Measurements from ENCODE around the gene NSUN5. TPM values are rescaled to one million over a fixed set of nuclear protein-coding genes. Genes with fewer than 3 reads are reported as not detected.

NSUN5 gene
- total and polyA plus RNA-seq, 9 of the 15 experiments (the other 6 are each of a cell fraction or from before 2014, with no cell fraction given) = 4.7 to 115 (median 43.0) TPM

DNA sequence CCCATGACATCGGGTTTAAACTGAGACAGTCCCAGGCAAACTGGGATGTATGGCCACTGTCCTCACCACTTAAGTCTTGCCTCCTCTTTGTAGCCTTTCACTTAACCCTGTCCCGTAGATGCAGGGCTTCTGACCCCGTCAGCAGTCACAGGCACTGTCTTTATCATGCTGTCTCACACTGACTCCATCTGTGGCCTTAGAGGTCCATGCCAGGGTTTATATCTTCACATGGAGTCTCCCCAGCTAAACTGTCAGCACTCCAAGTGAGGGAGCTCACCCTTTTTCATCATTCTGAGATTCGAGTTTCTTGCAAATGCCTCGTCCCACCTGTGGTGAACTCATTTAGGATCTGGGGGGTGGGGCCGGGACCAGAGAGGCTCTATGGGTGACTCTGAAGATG, 22.1 kb upstream of the NSUN5 start:
- H2AFZ ChIP-seq (ENCODE audit: low read depth, low read length) = no peak overlapping the region
- H3K27me3 ChIP-seq (ENCODE audit: control insufficient read depth in 2 of 2, insufficient read depth in 2 of 2, low read length in 2 of 2) = peaks cover 51 to 60% of the 10 kb centered on the region in 2 experiments
- 1% methylated on average over 6 of the region's 6 CpGs for WGBS (ENCODE audit: insufficient coverage, low coverage, missing lambda C conversion rate)
- H3K36me3 ChIP-seq (ENCODE audit: control insufficient read depth, insufficient read depth, low read length) = no peaks in the 10 kb centered on the region
- H3K4me3 ChIP-seq = no peak overlapping the region
- H3K79me2 ChIP-seq (ENCODE audit: control insufficient read depth, insufficient read depth, low read length) = no peaks in the 10 kb centered on the region
- TF ChIP-seq CBX5 (IDR thresholded peaks at IDR 0.05; ENCODE audit: borderline replicate concordance, low read depth) = no peak
- TF ChIP-seq NFE2 (IDR thresholded peaks at IDR 0.05; ENCODE audit: low read depth) = no peak
- no peak for TF ChIP-seq SOX6 (IDR thresholded peaks at IDR 0.05)
- TF ChIP-seq ZNF347 (CRISPR knock-in tag; IDR thresholded peaks at IDR 0.05; ENCODE audit: low read depth) = no peak
- no peak for TF ChIP-seq NFATC3 (IDR thresholded peaks at IDR 0.05)
- TF ChIP-seq ZNF778 (CRISPR knock-in tag; IDR thresholded peaks at IDR 0.05) = no peak
- no peak for TF ChIP-seq ZNF184 (CRISPR knock-in tag; IDR thresholded peaks at IDR 0.05)
- TF ChIP-seq ZNF239 (CRISPR knock-in tag; IDR thresholded peaks at IDR 0.05) = no peak
- no peak for TF ChIP-seq ZKSCAN3 (CRISPR knock-in tag; IDR thresholded peaks at IDR 0.05)
- H3K27ac ChIP-seq (ENCODE audit: extremely low read depth, low read depth, low read length) = no peak overlapping the region
- POLR2A ChIA-PET = no interaction called here
- DNase-seq (ENCODE audit: extremely low read depth in 1 of 4, low spot score in 3 of 4) (no peak), FAIRE-seq (no peak), ATAC-seq (peak; percentile 42; the same call in 2 of the 3 replicates)
- intact Hi-C loops (cut with micrococcal nuclease) (loop anchor here (10.0 kb wide), 1 partner anchor 404 kb away; the partner anchor contains the start of gene ABHD11), in situ Hi-C loops (cut with MboI) (loop anchor here (10.0 kb wide), 1 partner anchor 404 kb away; the partner anchor contains the start of gene ABHD11)
- H3K9me3 ChIP-seq (replicated peaks; ENCODE audit: control insufficient read depth, insufficient read depth, low read depth, low read length) = no peaks in the 10 kb centered on the region
- H3K4me2 ChIP-seq (ENCODE audit: insufficient read depth, low read length) = no peak overlapping the region
- H3K4me1 ChIP-seq (replicated peaks in 1 of 2; ENCODE audit: control insufficient read depth in 2 of 2, insufficient read depth in 2 of 2, low read length in 2 of 2) = no peaks in the 10 kb centered on the region
- peaks cover 5% of the 10 kb centered on the region; the same call in 1 of the 2 replicates for H4K20me1 ChIP-seq (replicated peaks; ENCODE audit: control insufficient read depth, insufficient read depth, low read length)
- CTCF ChIA-PET (ENCODE audit: low intra/inter-chr PET ratio) = no interaction called here
- no TSS peak for BruUV-seq (replicated peaks)
- H3K9ac ChIP-seq (ENCODE audit: insufficient read depth in 1 of 2, low read depth in 2 of 2, low read length in 2 of 2) = no peak overlapping the region
- no peaks in the 10 kb centered on the region for H3K9me1 ChIP-seq (ENCODE audit: control insufficient read depth, insufficient read depth, low read length)

All from K562 (cell line).